Limb (tissue), 2 donors: ENCODE data around the gene COL5A1.

Experiments
- DNase-seq, 2 donors: peaks; one replicate each; pipeline ENCODE4 v3.0.0-alpha.2; 2016; ENCODE audit errors: extremely low spot score in 2 of 2

Gene COL5A1

DNA sequence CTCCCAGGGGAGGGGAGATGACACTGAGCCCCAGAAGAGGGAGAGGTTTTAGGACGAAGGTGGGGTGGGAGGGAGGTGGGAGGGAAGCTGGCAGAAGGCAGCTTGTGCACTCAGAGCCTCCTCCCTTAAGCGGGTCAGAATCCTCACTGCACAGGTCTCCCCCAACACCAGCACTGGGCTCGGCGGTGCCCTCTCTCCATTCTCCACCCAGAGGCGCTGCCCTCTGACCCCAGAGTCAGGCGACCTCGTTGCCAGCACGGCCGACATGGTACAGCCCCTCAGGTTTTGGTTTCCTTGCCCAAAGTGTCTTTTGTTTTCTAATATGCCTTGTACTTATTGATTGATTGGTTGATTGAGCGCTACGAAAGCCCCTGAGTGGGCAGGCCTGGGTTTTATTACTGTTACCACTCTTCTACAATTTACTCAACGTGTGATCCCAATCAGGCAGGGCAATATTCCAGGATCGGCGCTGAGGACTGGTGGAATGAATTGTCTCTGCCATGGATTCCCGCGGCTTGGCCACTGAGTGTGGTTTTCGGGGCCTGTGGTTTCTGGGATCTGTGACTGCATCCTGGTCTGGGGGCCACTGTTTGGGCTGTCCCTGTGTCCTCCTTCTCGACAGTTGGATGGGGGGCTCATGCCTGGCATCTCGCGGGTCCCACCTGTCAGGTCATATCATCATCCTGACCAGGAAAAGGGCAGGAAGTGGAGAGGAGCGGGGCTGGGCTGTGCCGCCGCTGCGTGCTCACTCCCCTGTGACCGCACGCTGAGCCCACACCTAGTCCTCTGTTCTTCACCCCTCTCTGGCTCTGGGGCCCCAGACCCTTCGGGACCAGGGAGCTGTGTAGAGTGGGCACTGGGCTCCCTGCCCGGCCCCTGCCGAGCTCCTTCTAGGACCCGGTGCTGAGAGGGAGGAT is 229.4 kb downstream of the COL5A1 start:
- peak in 1 of 2 donors; percentile 20 for DNase-seq

DNA sequence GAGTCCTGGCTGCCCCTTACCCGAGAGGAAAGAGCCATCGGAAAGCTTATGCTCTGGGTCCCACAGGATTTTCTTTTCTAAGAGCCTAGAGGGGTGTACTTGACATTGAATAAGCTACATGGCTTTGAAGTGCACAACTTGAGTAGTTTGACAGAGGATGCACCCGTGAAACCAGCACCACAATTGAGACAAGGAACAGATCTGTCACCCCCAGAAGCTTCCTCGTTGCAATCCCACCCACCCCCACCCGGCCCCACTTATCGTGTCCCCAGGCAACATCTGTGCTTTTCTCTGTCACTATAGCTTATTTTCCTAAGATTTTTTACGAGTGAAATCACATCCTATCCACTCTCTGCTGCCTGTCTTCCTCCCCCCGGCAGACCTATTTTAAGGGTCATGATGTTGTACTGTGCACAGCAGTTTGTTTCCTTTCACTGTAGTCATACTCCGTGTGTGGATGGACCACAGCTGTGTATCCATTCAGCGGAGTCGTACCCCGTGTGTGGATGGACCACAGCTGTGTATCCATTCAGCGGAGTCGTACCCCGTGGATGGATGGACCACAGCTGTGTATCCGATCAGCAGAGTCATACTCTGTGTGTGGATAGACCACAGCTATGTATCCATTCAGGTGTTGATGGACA is 230.2 kb downstream of the COL5A1 start:
- DNase-seq, result peak in 1 of 2 donors; percentile 14

DNA sequence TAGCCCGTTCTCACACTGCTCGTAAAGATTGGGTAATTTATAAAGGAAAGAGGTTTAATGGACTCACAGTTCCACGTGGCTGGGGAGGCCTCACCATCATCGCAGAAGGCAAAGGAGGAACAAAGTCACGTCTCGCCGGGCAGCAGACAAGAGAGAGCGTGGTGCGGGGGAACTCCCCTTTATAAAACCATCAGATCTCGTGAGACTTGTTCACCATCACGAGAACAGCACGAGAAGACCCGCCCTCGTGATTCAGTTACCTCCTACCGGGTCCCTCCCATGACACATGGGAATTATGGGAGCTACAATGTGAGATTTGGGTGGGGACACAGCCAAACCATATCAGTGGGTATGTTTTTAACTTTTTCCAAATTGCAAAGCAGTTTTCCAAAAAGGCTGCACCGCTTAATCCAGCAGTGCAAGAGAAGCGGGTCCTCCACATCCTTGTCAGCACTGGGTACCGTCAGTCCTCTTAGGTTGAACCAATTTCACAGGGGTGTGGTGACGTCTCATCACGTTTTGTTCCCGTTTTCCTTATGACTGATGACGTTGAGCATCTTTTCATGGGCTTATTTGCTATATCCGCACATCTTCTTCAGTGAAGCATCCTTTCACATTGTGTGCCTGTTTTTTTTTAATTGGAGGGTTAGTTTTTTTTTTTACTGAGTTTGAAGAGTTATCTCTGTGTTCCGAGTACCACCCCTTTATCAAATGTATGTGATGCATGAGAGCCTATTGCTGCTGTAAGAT is 231.1 kb downstream of the COL5A1 start:
- no peak for DNase-seq

DNA sequence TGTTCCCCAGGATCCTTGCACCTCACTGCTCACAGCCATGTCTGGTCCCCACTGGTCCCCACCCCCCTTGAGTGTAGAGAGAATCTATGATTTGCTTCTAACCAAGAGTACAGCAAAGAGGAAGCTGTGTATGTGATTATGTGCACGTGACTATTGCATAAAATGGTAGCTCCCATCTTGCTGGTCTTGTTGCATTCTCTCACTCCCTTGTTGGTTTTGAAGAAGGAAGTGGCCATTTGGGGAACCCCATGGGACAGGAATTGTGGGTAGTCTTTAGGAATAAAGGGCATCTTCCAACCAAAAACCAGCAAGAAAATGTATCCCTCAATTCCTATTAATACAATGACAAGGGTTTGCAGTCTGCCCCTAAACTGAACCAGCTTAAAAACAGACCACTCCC is 233.8 kb downstream of the COL5A1 start:
- no peak for DNase-seq

DNA sequence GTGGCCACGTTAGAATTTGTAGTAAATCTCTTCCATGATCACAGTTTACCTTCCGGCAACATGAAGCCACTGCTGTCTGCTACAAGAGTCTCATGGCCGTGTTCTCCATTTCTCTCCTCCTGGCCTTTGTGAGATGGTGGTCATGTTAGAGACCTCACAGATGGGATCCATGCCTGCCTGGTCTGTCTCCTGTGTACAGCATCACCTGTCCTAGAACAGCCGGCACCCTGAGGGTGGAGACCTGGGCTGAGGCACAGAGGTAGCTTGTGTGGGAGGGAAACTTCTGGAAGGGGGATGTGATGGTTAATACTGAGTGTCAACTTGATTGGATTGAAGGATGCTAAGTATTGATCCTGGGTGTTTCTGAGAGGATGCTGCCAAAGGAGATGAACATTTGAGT is 235.9 kb downstream of the COL5A1 start:
- no peak for DNase-seq

DNA sequence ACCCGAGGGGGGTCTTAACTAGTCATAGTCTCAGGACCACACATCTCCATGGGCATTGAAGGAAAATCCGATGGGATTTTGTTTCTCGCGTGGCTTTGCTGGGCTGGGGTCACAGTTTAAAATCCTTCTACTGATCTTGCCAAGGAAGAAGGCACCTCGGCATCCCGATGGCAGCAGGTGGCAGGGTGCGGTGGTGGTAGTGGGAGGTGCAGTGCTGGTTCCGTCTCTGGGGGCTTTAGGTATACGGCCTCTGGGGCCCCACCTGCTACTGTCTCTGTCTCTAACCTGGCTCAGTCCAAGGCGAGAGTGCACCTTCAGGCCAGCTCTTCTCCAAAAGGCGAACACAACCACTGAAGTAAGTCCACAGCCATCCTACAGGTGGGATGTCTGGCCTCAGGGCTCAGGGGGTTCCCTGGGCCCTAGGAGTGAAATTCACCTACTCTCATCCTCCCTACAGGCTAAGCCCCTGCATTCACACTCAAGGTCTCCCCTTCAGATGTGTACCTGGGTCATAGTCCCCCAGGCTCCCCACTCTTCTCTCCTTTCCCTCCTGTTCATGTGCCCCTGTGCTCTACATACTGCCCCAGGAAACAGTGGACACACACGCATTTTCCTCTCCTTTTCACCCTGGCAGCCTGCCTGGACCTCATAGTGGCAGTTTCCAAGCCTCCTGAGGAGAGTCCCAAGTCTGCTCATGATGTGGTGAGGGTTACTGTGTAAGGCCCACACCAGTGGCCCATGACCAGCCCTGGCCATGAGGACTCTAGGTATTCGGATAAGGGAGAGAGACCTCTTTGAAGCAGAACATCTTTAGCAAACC is 238.3 kb downstream of the COL5A1 start:
- no peak for DNase-seq

DNA sequence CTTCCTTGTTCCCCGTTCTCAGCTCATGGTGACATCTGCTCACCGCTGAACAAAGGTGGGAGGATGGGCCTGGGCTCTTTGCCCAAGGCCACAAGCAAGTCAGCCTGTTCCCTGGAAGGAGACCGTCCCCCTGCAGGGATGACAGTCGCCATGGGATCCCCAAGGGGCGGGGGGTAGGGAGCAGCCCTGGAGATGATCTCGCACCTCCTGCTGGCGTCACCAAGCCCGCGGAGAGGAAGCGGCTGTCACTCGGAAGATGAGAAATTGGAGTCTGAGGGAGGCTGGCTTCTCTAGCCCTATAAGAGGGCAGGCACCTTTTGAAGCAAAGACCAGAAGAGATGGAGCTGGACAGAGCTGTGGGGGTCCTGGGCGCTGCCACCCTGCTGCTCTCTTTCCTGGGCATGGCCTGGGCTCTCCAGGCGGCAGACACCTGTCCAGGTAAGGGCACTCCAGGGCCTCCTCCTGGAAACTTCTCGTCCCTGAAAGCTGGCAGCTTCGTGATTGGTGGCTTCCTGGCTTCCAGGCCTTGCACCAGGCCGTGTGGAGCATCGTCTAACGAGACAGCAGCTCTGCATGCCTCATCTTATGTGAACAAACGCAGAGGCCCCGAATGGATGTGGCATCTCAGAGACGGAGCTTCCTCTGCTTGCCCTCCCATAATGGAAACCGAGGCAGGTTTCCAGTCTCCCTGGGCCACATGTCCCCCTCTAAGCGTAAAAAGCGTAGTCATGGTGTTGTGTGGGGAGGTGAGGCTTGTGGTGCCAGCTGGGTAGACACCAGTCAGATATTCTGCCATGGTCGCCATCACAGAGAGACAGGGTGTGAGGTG is 239.1 kb downstream of the COL5A1 start, which contains the start of gene FCN2:
Gene FCN2 (plus strand): TSS at position 327 of the 829 bp plus-strand sequence. CDS start 12 bp downstream, at position 339.
- DNase-seq, result no peak

DNA sequence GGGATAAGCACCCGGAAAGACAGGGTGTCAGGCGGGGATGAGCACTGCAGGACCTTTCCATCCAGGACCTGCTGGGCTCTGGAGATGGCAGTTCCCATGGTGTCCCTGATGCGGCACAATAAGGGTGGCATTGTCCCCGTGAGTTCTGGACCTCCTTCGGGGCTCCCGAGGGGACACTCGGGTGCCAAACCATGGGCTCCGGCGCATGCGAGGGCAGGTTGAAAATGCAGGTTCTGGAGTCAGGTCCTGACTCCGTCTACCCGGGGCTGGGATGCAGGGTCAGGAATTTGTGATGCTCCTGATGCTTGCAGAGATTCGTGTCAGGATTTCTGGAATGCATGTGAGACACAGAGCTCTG is 239.7 kb downstream of the COL5A1 start:
- DNase-seq, result no peak

DNA sequence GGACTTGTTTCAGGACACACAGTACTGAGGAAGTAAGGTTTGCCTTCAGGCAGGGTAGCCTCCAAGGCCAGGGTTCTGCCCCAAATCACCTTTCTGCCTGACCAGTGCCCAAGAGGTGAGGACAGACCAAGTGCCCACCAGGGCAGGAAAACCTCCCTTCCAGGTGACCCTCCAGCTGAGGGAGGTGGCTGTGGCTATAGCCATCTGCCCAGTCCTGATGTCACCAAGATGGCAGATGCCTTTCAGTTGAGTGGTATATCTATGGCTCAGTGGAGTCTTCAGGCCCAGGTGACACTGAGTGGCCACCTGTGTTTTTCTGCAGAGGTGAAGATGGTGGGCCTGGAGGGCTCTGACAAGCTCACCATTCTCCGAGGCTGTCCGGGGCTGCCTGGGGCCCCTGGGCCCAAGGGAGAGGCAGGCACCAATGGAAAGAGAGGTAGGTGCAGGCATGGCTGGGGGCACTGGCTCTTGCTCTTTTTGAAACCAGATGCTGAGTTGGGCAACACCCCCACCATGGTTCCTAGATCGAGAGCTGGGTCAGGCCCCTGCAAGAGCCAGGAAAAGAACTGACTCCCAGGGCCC is 240.7 kb downstream of the COL5A1 start:
- DNase-seq, result no peak

DNA sequence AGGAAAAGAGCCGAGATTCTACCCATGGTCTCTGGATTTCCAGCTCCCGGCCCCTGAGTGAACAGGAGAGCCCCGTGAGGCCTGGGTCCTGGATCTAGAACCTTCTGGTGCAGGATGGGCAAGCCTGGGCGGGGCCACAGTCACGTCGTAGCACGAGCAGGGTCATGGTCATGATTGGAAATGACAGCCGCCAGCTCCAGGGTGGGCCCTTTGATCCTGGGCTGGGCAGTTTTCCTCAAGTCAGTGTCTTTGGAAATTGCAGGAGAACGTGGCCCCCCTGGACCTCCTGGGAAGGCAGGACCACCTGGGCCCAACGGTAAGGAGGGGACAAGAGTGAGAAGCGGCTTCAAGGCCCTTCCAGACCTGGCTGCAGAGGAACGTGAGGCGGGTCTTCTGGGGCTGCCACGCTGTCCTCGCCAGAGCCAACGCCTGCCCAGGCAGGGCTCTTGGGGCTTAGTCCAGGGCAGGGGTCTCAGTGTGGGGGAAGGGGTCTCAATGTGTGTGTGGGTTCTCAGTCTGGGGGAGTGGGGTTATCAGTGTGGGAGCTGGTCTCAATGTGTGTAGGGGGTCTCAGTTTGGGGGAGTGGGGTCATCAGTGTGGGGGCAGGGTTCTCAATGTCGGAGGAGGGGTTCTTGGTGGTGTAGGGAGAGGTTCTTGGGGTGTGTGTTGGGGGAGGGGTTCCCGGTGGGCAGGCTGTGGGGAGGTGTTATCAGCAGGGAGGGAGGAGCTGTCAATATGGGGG is 241.6 kb downstream of the COL5A1 start:
- DNase-seq, result no peak

DNA sequence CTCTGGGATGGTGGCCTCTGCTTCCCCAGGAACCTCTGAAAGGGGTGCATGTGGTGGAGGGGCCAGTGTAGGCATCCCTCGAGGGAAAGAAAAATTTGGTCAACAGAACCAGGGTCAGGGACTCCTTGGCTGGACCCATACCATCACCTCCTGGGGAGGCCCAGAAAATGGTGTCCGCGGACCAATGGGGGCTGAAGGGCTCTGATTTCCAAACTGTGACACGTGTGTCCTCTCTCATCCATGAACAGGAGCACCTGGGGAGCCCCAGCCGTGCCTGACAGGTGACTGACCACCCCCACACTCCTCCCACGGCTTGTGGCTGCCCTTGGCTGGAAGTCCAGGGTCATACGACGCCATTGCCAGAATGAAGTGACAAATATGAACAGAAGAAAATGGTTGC is 242.9 kb downstream of the COL5A1 start:
- no peak for DNase-seq

DNA sequence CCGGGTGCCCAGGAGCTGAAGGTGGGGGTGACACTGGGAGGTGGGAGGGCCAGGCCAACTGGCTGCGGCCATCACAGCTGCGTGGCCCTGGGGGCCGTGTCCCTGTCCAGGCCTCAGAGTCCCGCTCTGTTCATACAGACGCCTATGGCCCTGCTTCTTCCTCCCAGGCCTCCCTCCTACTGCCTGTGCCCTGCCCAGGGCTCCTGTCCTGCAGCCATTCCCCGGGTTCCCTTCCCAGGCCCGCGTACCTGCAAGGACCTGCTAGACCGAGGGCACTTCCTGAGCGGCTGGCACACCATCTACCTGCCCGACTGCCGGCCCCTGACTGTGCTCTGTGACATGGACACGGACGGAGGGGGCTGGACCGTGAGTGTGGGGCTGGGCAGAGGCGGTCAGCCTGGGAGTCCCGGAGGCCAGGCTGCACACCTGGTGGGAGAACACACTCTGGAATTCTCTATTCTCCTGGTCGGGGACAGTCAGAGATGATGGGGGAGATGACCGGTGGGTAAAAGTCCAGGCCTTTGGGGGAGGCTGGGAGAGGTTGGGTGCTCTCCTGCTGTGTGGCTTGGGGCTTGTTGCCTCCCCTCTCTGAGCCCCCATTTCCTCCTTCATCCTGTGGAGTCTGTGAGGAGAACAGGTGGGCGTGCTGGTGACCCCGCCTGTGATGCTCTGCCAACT is 243.5 kb downstream of the COL5A1 start:
- DNase-seq, result no peak

DNA sequence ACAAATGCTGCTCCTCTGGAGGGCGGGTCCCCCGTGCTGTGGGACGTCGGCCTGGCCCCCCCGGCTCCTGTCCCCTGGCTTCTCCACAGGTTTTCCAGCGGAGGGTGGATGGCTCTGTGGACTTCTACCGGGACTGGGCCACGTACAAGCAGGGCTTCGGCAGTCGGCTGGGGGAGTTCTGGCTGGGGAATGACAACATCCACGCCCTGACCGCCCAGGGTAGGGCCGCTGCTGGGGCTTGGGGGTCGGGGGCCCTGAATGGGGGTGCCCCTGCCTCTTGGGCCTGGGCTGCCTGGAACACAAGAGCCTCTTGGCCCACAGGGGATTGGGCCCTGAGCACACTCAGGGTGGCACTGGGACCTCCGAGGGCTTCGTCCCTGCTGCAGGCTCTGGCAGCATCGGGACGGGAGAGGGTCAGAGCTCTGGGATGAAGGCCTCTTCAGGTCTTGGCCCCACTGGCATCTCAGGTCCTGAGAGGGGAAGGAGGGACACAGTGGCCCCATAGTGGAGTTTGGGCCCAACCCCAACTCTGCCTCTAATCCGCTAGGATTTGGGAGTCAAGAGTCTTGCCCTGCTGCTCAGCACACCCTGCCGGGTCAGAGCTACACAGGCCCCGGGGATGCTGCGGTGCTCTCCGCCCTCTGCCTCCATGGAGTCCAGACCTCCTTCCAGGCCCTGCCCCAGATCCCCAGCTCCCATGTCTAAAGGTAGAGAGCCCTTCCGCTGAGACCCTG is 244.2 kb downstream of the COL5A1 start:
- DNase-seq, result no peak

DNA sequence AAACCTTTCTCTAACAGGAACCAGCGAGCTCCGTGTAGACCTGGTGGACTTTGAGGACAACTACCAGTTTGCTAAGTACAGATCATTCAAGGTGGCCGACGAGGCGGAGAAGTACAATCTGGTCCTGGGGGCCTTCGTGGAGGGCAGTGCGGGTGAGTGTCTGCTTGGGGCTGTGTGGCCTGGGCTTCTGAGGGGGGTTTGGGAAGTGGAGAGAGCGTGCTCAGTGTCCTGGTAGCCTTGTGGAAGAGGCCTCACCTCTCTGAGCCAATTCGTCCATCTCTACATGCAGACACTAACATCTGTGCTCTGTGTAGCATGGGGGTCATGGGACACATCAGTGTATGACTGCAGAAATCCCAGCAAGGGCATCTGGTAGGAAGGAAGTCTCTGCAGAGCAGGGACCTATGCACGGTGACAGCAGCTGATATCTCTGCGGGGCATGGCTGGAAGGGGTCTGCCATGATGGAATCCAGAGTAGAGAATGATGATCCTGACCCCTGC is 244.9 kb downstream of the COL5A1 start:
- no peak for DNase-seq

DNA sequence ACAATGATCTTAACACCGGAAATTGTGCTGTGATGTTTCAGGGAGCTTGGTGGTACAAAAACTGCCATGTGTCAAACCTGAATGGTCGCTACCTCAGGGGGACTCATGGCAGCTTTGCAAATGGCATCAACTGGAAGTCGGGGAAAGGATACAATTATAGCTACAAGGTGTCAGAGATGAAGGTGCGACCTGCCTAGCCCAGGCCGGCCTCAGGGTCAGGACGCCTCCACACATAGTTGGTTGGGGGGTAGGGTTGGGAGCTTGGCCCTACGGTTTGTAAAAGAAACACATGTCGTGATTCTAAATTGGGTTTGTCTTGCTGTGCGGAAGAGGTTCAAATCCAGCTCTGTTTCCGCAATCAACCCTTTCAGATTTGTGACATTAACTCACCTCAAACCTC is 245.6 kb downstream of the COL5A1 start:
- DNase-seq, result no peak

DNA sequence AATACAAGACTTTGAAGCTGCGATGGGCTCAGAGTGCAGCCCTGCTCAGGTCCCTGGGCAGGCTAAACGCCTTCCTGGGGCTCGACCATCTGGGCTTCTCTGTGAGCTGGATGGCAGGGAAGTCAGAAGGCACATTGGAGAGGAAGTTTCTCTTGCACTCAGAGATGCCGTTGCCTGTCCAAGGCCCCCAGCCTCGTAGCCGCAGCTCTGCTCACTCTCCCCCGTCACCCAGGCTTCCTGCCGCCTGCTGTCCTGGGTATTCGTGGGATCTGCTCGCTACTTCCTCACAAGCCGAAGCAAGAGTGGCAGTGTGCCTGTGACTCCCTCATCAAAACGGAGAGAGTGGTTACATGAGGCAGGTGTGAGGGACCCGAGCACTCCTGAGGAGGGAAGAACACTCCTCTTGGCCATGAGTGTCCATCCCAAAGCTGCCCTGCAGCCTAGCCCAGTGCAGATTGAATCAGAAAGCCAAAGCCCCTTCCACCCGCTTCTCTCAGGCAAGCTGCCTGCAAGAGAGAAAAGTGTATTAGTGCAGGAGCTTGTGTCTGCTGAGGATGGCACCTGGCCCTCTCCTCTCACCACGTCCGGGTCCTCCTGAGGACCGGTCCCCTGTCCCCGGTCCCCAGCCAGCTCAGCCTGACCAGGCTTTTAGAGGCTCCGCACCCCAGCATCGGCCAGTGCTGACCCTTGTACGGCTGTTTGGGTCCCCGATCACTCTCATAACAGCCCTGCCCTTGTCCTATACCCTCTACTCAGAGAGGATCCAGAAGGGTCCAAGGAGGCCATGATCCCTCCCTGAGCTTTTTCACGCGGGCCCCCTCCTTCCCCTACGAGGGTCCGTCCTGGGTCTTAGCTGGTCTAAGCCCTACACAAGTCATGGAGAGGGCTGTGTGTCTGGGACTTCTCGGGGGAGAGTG is 246.3 kb downstream of the COL5A1 start:
- DNase-seq, result no peak
